Fibroblast of mammary gland (primary cell): ENCODE measurements around the gene TRPM1.

Experiments used
- DNase-seq: peaks from one replicate; pipeline ENCODE4 v3.0.0-alpha.2; 2010; ENCODE audit warnings: low read depth
- H3K4me3 ChIP-seq: 2 replicates; pipeline ENCODE4 v1.5.1; 2011; ENCODE audit warnings: low read depth, mild to moderate bottlenecking, low read length, moderate library complexity; ENCODE audit not compliant: control insufficient read depth
- TF ChIP-seq, protein P1 (sequence below): conservative IDR thresholded peaks from 2 replicates; pipeline ENCODE4 v1.5.1; 2011; ENCODE audit warnings: low read depth, low read length, inconsistent platforms; ENCODE audit not compliant: control insufficient read depth, insufficient read depth

The TRPM1 gene

GRCh38 chr15:31027910-31028578 is 73.5 kb downstream of the TRPM1 start:
- H3K4me3 ChIP-seq = no peak overlapping the region
- DNase-seq = no peak
- TF ChIP-seq, protein P1, sequence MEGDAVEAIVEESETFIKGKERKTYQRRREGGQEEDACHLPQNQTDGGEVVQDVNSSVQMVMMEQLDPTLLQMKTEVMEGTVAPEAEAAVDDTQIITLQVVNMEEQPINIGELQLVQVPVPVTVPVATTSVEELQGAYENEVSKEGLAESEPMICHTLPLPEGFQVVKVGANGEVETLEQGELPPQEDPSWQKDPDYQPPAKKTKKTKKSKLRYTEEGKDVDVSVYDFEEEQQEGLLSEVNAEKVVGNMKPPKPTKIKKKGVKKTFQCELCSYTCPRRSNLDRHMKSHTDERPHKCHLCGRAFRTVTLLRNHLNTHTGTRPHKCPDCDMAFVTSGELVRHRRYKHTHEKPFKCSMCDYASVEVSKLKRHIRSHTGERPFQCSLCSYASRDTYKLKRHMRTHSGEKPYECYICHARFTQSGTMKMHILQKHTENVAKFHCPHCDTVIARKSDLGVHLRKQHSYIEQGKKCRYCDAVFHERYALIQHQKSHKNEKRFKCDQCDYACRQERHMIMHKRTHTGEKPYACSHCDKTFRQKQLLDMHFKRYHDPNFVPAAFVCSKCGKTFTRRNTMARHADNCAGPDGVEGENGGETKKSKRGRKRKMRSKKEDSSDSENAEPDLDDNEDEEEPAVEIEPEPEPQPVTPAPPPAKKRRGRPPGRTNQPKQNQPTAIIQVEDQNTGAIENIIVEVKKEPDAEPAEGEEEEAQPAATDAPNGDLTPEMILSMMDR = no peak

- TF ChIP-seq, protein P1 = no peak
- DNase-seq = no peak
- no peak overlapping the region for H3K4me3 ChIP-seq
These were observed 75.5 kb downstream of the TRPM1 start for GRCh38 chr15:31025996-31026395.

DNA sequence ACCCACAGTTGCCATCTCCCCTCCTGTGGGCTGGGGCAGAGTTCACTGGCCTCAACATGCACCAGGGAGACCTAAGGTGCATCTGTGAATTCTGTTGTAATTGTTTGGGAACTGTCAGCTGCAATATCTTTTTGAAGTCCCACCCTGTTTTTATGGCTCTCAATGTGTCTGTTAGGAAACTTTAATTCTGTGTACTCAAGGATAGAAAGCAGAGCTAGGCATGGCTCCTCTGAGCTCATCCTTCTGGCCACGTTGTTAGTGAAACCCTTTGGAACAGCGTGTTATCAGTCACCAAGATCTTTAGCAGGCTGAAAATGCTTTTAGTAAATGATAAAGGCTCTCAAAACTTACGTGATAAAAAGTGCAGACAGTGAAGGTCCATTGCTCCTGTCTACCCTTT is 76.5 kb downstream of the TRPM1 start:
- TF ChIP-seq, protein P1 = no peak
- H3K4me3 ChIP-seq = no peak overlapping the region
- DNase-seq = peak; percentile 13

DNA sequence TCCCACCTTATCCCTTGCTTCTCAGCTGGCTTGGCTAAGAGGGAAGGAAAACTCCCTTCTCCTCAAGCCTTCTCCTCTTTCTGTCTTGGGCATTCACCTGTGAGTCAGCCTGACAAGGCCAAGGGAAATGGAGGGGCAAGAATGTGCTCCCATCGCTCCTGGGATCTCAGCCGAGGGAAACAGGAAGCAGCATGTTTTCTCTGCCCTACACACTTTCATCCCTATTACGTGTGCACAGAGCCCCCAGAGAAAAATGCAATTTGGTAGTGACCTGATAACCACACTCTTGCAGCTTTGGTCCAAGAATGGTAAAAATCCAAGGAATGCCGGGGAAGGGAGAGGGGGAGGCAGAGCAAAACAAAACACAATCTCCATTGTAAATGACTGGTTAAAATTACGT is 77.2 kb downstream of the TRPM1 start:
- H3K4me3 ChIP-seq = no peak overlapping the region
- DNase-seq = peak; percentile 82
- TF ChIP-seq, protein P1 = no peak

DNA sequence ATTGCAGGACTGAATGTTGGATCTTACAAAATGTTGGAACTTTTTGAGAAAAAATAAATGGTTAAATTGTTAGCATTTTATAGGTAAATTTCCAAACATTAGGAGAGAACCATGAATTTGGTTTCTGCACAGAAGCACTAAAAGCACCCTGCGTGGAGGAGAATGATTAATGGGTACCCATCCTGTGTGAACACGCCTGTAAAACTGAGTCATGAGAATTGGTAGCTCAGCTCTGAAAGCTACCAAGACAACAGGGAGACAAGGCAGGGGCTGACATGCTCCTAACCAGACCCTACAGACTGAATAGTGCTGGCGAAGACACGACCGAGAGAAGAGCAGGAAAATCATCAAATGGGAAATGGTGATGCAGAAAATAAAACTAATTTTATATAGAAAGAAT is 77.7 kb downstream of the TRPM1 start:
- TF ChIP-seq, protein P1 = no peak
- H3K4me3 ChIP-seq = no peak overlapping the region
- DNase-seq = peak; percentile 21

- H3K4me3 ChIP-seq = no peak overlapping the region
- TF ChIP-seq, protein P1 = no peak
- no peak for DNase-seq
These were observed 80.4 kb downstream of the TRPM1 start for GRCh38 chr15:31021067-31021665.
